A172 (cell line): Measurements from ENCODE around the gene DHCR24. TPM values are rescaled to one million over a fixed set of nuclear protein-coding genes. Genes with fewer than 3 reads are reported as not detected.
A peak's percentile ranks its signal among the peaks of the same experiment; 100 is the strongest.
"Not testable (repeated sequence)": the region's sequence is repeated elsewhere in the genome, so short reads cannot be mapped to it uniquely, and the experiment has no call there.

Source experiments
- DNase-seq: peaks from one replicate; pipeline ENCODE4 v3.0.0-alpha.2; 2015; ENCODE audit warnings: low spot score
- total RNA-seq: library from RNA; depleted of rRNA; stranded (reverse); fragments of >200 nt; shearing (Covaris generic); gene quantifications from 2 replicates; pipeline ENCODE4 v1.2.3, GENCODE V29; 2014; rRNA removed

DHCR24 gene
- 51.3 and 82.1 TPM in 2 replicates for total RNA-seq

- peak; percentile 54 for DNase-seq
Observed at GRCh38 chr1:54886724-54887664, at the start of gene DHCR24. Gene DHCR24 (minus strand): TSS chr1:54887195. CDS start chr1:54887119, 76 bp downstream.

GRCh38 chr1:54936791-54937190 lies 49.8 kb upstream of the DHCR24 start:
- DNase-seq: no peak

- peak; percentile 79 for DNase-seq
Observed at GRCh38 chr1:54934869-54935268, 47.9 kb upstream of the DHCR24 start.

GRCh38 chr1:54934081-54934480 lies 47.1 kb upstream of the DHCR24 start:
- DNase-seq: not testable (repeated sequence)

GRCh38 chr1:54931275-54931840 lies 44.4 kb upstream of the DHCR24 start:
- no peak for DNase-seq

GRCh38 chr1:54929700-54930099 lies 42.7 kb upstream of the DHCR24 start:
- DNase-seq: no peak

- DNase-seq: no peak
Observed at GRCh38 chr1:54928327-54928726, 41.3 kb upstream of the DHCR24 start.

- no peak for DNase-seq
Observed at GRCh38 chr1:54927472-54928240, 40.7 kb upstream of the DHCR24 start.

GRCh38 chr1:54926970-54927369 lies 40.0 kb upstream of the DHCR24 start:
- no peak for DNase-seq

GRCh38 chr1:54922921-54923421 lies 36.0 kb upstream of the DHCR24 start:
- no peak for DNase-seq

GRCh38 chr1:54922040-54922761 lies 35.2 kb upstream of the DHCR24 start:
- no peak for DNase-seq

- DNase-seq: no peak
Observed at GRCh38 chr1:54919367-54920359, 32.7 kb upstream of the DHCR24 start.

- not testable (repeated sequence) for DNase-seq
Observed at GRCh38 chr1:54911076-54911475, 24.1 kb upstream of the DHCR24 start.

- DNase-seq: no peak
Observed at GRCh38 chr1:54906586-54906985, 19.6 kb upstream of the DHCR24 start.

GRCh38 chr1:54904476-54905048 lies 17.6 kb upstream of the DHCR24 start:
- peak; percentile 57 for DNase-seq

- DNase-seq: no peak
Observed at GRCh38 chr1:54894271-54894670, 7.3 kb upstream of the DHCR24 start.

GRCh38 chr1:54892586-54892985 lies 5.6 kb upstream of the DHCR24 start:
- no peak for DNase-seq

GRCh38 chr1:54889132-54889725 lies 2.2 kb upstream of the DHCR24 start:
- DNase-seq: no peak

GRCh38 chr1:54888080-54888733 lies 1.2 kb upstream of the DHCR24 start:
- DNase-seq: no peak
